ENCODE measurements around the gene DNASE1L2. TPM values are rescaled to one million over a fixed set of nuclear protein-coding genes. Genes with fewer than 3 reads are reported as not detected.

DNASE1L2 gene
- total and polyA plus RNA-seq, 2 of the 8 experiments (the other 6 are each of a cell fraction or from before 2014, with no cell fraction given), result 0.35 to 0.97 TPM

GRCh38 chr16:2232094-2232990 is 3.9 kb upstream of the DNASE1L2 start (continued):
- TF ChIP-seq KDM1A (IDR thresholded peaks at IDR 0.05; ENCODE audit: borderline replicate concordance, low read length) (no peak), RAD21 (IDR thresholded peaks at IDR 0.05 in 1 of 2, conservative IDR thresholded peaks at IDR 0.05 in 1 of 2; ENCODE audit: low read depth in 2 of 2, low read length in 2 of 2) (no peak), SP4 (IDR thresholded peaks at IDR 0.05; ENCODE audit: low read length) (no peak), RXRA (IDR thresholded peaks at IDR 0.05; ENCODE audit: insufficient read depth, low read depth, low read length) (no peak), EP300 (IDR thresholded peaks at IDR 0.05; ENCODE audit: borderline replicate concordance in 1 of 2, low read depth in 2 of 2, low read length in 2 of 2) (no peak), JUN (IDR thresholded peaks at IDR 0.05; ENCODE audit: low read depth, low read length) (no peak), CEBPB (IDR thresholded peaks at IDR 0.05; ENCODE audit: low read depth, low read length) (no peak)

Measured in H1 (cell line).